ENCODE data around the gene LDLRAD4. TPM values are rescaled to one million over a fixed set of nuclear protein-coding genes. Genes with fewer than 3 reads are reported as not detected.

LDLRAD4 gene
- total RNA-seq, 1 donor from 2014 or later, result 20.4 TPM

DNA sequence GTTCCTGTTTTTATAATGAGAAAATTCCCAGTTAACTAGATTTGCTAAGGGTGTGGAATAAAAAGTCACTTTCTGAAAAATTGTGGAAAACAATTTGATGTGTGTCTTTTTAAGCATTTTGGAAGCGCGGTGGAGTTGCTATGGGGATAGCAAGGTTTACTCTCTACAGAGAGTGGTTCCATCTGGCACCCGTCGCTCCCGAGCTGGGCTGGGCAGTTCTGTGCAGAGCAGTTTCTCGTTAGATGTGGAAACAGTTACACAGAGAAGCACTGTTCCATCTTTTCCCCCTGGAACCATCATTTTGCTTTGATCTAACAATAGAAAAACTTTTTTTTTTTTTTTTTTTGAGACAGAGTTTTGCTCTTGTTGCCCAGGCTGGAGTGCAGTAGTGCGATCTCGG is 17.4 kb downstream of the LDLRAD4 start:
- Mint-ChIP-seq H3K36me3 (ENCODE audit: unreplicated experiment) (no peaks in the 10 kb centered on the region), H3K4me1 (ENCODE audit: unreplicated experiment) (peaks cover 1% of the 10 kb centered on the region), H3K4me3 (ENCODE audit: unreplicated experiment) (no peak overlapping the region), H3K9me3 (ENCODE audit: unreplicated experiment) (no peaks in the 10 kb centered on the region), H3K27ac (ENCODE audit: unreplicated experiment) (no peak overlapping the region), H3K27me3 (ENCODE audit: unreplicated experiment) (peaks cover 18% of the 10 kb centered on the region)
- peak; percentile 68 for DNase-seq (ENCODE audit: extremely low spot score, unreplicated experiment)
- TF ChIP-seq, protein P1, sequence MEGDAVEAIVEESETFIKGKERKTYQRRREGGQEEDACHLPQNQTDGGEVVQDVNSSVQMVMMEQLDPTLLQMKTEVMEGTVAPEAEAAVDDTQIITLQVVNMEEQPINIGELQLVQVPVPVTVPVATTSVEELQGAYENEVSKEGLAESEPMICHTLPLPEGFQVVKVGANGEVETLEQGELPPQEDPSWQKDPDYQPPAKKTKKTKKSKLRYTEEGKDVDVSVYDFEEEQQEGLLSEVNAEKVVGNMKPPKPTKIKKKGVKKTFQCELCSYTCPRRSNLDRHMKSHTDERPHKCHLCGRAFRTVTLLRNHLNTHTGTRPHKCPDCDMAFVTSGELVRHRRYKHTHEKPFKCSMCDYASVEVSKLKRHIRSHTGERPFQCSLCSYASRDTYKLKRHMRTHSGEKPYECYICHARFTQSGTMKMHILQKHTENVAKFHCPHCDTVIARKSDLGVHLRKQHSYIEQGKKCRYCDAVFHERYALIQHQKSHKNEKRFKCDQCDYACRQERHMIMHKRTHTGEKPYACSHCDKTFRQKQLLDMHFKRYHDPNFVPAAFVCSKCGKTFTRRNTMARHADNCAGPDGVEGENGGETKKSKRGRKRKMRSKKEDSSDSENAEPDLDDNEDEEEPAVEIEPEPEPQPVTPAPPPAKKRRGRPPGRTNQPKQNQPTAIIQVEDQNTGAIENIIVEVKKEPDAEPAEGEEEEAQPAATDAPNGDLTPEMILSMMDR (IDR thresholded peaks at IDR 0.05), result no peak

DNA sequence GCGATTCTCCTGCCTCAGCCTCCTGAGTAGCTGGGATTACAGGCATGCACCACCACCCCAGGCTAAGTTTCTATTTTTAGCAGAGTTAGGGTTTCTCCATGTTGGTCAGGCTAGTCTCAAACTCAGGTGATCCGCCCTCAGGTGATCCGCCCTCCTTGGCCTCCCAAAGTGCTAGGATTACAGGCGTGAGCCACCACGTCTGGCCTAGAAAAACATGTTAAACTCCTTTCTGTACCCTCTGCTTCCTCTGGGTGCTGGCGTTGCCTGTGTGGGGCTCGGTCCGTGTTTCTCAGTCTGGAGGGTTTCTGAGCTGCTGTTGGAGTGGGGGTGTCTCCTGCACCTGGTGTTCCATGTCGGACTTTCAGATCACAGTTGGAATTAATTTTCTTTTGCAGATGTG is 17.9 kb downstream of the LDLRAD4 start:
- Mint-ChIP-seq H3K4me3 (ENCODE audit: unreplicated experiment) (no peak overlapping the region), H3K4me1 (ENCODE audit: unreplicated experiment) (peaks cover 1% of the 10 kb centered on the region), H3K9me3 (ENCODE audit: unreplicated experiment) (no peaks in the 10 kb centered on the region), H3K36me3 (ENCODE audit: unreplicated experiment) (no peaks in the 10 kb centered on the region), H3K27me3 (ENCODE audit: unreplicated experiment) (peaks cover 18% of the 10 kb centered on the region), H3K27ac (ENCODE audit: unreplicated experiment) (no peak overlapping the region)
- DNase-seq (ENCODE audit: extremely low spot score, unreplicated experiment), result peak; percentile 56
- TF ChIP-seq, protein P1 (IDR thresholded peaks at IDR 0.05), result no peak

DNA sequence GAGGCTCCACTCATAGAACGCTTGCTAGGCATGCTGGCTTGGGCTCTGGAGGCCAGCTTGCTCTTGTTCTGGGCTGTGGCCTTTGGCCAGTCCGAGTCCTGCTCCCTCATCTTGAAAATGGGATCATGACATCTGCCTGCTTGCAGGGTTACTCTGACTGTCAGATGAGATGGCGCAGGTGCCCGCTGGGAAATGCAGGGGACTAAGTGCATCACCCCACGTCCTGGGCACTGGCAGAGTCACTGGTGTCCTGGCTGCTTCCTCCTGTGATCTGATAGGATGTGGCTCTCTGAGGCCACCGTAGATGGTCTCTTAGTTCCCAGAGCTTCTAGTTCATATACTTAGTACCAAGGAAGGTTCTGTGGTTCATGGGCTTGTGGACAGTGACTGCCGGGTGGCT is 18.5 kb downstream of the LDLRAD4 start:
- Mint-ChIP-seq H3K36me3 (ENCODE audit: unreplicated experiment) (no peaks in the 10 kb centered on the region), H3K27me3 (ENCODE audit: unreplicated experiment) (peaks cover 18% of the 10 kb centered on the region), H3K9me3 (ENCODE audit: unreplicated experiment) (no peaks in the 10 kb centered on the region), H3K4me1 (ENCODE audit: unreplicated experiment) (peaks cover 1% of the 10 kb centered on the region), H3K4me3 (ENCODE audit: unreplicated experiment) (no peak overlapping the region), H3K27ac (ENCODE audit: unreplicated experiment) (no peak overlapping the region)
- peak; percentile 70 for DNase-seq (ENCODE audit: extremely low spot score, unreplicated experiment)
- TF ChIP-seq, protein P1 (IDR thresholded peaks at IDR 0.05), result no peak

DNA sequence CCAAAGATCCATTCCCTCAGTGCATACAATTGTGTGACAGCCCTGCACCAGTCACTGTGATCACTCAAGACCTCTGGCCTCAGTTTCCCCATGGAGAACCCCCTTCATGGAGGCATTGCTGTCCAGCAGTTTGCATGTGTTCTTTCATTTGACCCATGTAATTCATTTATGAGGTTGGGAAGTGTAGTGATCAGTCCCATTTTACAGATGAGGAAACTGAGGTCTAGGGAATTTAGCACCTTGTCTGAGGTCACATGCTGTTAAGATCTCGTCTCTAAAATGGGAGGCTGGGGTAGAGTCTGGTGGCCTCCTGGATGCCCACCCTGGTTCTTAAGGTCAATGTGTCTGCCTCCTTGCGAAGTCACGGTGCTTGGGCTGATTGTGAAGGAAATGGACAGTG is 19.1 kb downstream of the LDLRAD4 start:
- no peak overlapping the region for H3K27ac Mint-ChIP-seq (ENCODE audit: unreplicated experiment)
- DNase-seq (ENCODE audit: extremely low spot score, unreplicated experiment), result peak; percentile 56
- peaks cover 18% of the 10 kb centered on the region for H3K27me3 Mint-ChIP-seq (ENCODE audit: unreplicated experiment)
- H3K4me1 Mint-ChIP-seq (ENCODE audit: unreplicated experiment), result peaks cover 1% of the 10 kb centered on the region
- no peaks in the 10 kb centered on the region for H3K36me3 Mint-ChIP-seq (ENCODE audit: unreplicated experiment)
- no peaks in the 10 kb centered on the region for H3K9me3 Mint-ChIP-seq (ENCODE audit: unreplicated experiment)
- no peak overlapping the region for H3K4me3 Mint-ChIP-seq (ENCODE audit: unreplicated experiment)
- TF ChIP-seq, protein P1 (IDR thresholded peaks at IDR 0.05), result no peak

DNA sequence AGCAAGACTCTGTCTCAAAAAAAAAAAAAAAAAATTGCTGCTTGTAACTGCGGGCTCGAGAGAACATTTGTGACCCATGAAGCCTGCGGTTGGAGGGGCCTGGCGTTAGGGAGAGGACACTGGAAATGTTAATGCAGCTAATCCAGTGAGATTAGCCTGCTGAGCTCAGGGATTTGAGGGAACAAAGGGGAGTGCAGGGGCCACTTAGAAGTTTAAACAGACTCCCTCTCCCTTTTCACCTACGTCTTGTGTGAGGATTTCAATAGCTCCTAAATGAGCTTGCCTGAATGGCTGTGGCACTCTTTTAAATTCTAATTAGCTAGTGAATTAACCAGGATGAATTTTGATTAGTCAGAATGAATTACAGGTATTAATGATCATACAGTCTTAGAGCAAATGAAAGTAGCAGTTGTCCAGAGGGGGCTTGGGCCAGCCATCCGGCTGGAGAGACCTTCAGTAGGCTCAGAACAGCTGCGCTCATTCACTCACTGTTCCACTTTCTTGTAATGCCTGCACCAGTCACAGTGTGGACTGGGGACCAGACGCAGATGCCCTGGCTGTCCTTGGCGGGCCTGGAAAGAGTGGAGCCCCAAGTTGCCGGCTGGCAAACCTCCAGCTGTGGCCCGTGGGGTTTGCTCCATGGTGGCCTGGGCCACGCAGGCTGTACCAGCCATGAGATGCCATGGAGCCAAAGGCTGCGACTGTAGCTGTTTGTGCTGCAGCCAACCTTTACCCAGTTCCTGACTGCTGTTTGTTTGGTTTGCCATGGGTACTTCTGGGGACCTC is 20.8 kb downstream of the LDLRAD4 start:
- TF ChIP-seq, protein P1 (IDR thresholded peaks at IDR 0.05), result no peak
- Mint-ChIP-seq H3K36me3 (ENCODE audit: unreplicated experiment) (no peaks in the 10 kb centered on the region), H3K4me1 (ENCODE audit: unreplicated experiment) (peaks cover 1% of the 10 kb centered on the region), H3K9me3 (ENCODE audit: unreplicated experiment) (no peaks in the 10 kb centered on the region), H3K4me3 (ENCODE audit: unreplicated experiment) (no peak overlapping the region), H3K27ac (ENCODE audit: unreplicated experiment) (no peak overlapping the region), H3K27me3 (ENCODE audit: unreplicated experiment) (peaks cover 18% of the 10 kb centered on the region)
- peak; percentile 77 for DNase-seq (ENCODE audit: extremely low spot score, unreplicated experiment)
